Measurements from ENCODE around the gene CYP3A7.

DNA sequence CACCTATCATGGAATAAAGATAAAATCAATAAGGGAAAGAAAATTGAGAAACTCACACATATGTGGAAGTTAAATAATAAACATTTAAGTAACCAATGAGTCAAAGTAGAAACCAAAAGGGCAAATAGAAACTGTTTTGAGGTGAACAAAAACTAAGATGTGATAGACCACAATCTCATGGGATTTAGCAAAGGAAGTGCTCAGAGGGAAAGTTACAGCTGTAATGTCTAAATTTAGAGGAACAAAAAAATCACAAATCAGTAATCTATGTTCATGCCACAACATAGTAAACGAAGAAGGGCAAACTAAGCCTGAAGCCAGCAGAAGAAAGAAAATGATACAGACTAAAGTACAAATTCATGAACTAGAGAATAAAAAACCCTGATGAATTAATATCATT is 32.7 kb upstream of the CYP3A7 start:
- TF ChIP-seq, protein P1, sequence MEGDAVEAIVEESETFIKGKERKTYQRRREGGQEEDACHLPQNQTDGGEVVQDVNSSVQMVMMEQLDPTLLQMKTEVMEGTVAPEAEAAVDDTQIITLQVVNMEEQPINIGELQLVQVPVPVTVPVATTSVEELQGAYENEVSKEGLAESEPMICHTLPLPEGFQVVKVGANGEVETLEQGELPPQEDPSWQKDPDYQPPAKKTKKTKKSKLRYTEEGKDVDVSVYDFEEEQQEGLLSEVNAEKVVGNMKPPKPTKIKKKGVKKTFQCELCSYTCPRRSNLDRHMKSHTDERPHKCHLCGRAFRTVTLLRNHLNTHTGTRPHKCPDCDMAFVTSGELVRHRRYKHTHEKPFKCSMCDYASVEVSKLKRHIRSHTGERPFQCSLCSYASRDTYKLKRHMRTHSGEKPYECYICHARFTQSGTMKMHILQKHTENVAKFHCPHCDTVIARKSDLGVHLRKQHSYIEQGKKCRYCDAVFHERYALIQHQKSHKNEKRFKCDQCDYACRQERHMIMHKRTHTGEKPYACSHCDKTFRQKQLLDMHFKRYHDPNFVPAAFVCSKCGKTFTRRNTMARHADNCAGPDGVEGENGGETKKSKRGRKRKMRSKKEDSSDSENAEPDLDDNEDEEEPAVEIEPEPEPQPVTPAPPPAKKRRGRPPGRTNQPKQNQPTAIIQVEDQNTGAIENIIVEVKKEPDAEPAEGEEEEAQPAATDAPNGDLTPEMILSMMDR (IDR thresholded peaks at IDR 0.05; ENCODE audit: low read length) = no peak
- TF ChIP-seq EZH2phosphoT487 (IDR thresholded peaks at IDR 0.05; ENCODE audit: low read length) (no peak), EZH2 (optimal IDR thresholded peaks at IDR 0.05; ENCODE audit: low read depth, low read length) (no peak)
